Liver (tissue), 9 donors: Measurements from ENCODE around the gene ST6GALNAC3. TPM values are rescaled to one million over a fixed set of nuclear protein-coding genes. Genes with fewer than 3 reads are reported as not detected.

Experiments used
- DNase-seq: peaks from one replicate; pipeline ENCODE4 v3.0.0-alpha.2; 2017; ENCODE audit warnings: low spot score
- H3K27ac ChIP-seq, 2 donors: one replicate each; pipeline ENCODE4 v1.7.0; 2013; ENCODE audit warnings: inconsistent platforms in 2 of 2, low read length in 2 of 2, control low read depth in 1 of 2, low read depth in 1 of 2, mild to moderate bottlenecking in 1 of 2
- H3K27me3 ChIP-seq, 4 donors: one replicate each; pipeline versions ENCODE4 v1.6.1 to v1.7.0; 2013; ENCODE audit warnings: low read length in 3 of 4, inconsistent platforms in 1 of 4, mild to moderate bottlenecking in 1 of 4, moderate library complexity in 1 of 4; ENCODE audit not compliant: control insufficient read depth in 4 of 4, insufficient read depth in 4 of 4
- H3K36me3 ChIP-seq, 4 donors: one replicate each; pipeline versions ENCODE4 v1.6.1 to v1.7.0; 2013; ENCODE audit warnings: low read length in 3 of 4, mild to moderate bottlenecking in 3 of 4, low read depth in 1 of 4, moderate library complexity in 1 of 4; ENCODE audit not compliant: control insufficient read depth in 4 of 4, insufficient read depth in 3 of 4
- H3K4me1 ChIP-seq, 4 donors: one replicate each; pipeline versions ENCODE4 v1.6.1 to v1.7.0; 2013; ENCODE audit warnings: low read length in 3 of 4, mild to moderate bottlenecking in 3 of 4, moderate library complexity in 1 of 4; ENCODE audit not compliant: control insufficient read depth in 4 of 4, insufficient read depth in 4 of 4
- H3K4me3 ChIP-seq, 3 donors: one replicate each; pipeline versions ENCODE4 v1.6.1 to v1.7.0; 2013; ENCODE audit warnings: low read length in 3 of 3, control low read depth in 1 of 3, low read depth in 1 of 3, mild to moderate bottlenecking in 1 of 3
- H3K9ac ChIP-seq, 2 donors: one replicate each; pipeline ENCODE4 v1.7.0; 2013; ENCODE audit warnings: low read length in 2 of 2, mild to moderate bottlenecking in 2 of 2, moderate library complexity in 2 of 2, control low read depth in 1 of 2, low read depth in 1 of 2
- H3K9me3 ChIP-seq, 4 donors: one replicate each; pipeline versions ENCODE4 v1.6.1 to v1.7.0; 2013; ENCODE audit warnings: low read length in 3 of 4; ENCODE audit not compliant: control insufficient read depth in 4 of 4
- FOXA2 ChIP-seq: IDR thresholded peaks from 2 replicates; pipeline ENCODE4 v1.6.1; 2016; ENCODE audit warnings: antibody characterized with exemption
- HNF4A ChIP-seq, 2 donors: conservative IDR thresholded peaks; 2 replicates each; pipeline ENCODE4 v1.6.1; 2016; ENCODE audit warnings: antibody characterized with exemption in 2 of 2, mild to moderate bottlenecking in 2 of 2
- HNF4G ChIP-seq: IDR thresholded peaks from 2 replicates; pipeline ENCODE4 v1.6.1; 2016; ENCODE audit warnings: antibody characterized with exemption
- RAD21 ChIP-seq, 2 donors: IDR thresholded peaks; 2 replicates each; pipeline ENCODE4 v1.6.1; 2016; ENCODE audit warnings: antibody characterized with exemption in 2 of 2, mild to moderate bottlenecking in 2 of 2
- SP1 ChIP-seq: IDR thresholded peaks from 2 replicates; pipeline ENCODE4 v1.6.1; 2018; ENCODE audit warnings: antibody characterized with exemption, mild to moderate bottlenecking
- YY1 ChIP-seq: IDR thresholded peaks from 2 replicates; pipeline ENCODE4 v1.6.1; 2016; ENCODE audit warnings: antibody characterized with exemption, mild to moderate bottlenecking
- WGBS: extraction: QIAGEN DNeasy Blood & Tissue Kit; methylation state at CpG from one replicate; pipeline ENCODE4 v1.1.7; 2013; 5-methylcytosine and 5-hydroxymethylcytosine counted together
- polyA plus RNA-seq, 2 donors: library from polyadenylated mRNA; stranded (reverse) in 1 of 2; unstranded in 1 of 2; fragments of 200-250 nt in 1 of 2; fragments of >200 nt in 1 of 2; fragmentation: Nextera tagmentation in 1 of 2; extraction: Ambion mirVana in 1 of 2; gene quantifications; one replicate each; pipeline versions ENCODE4 v1.2.1 to v1.2.3, GENCODE V29; 2013 to 2015
- total RNA-seq, 2 donors: library from RNA; depleted of rRNA; stranded (reverse); fragments of >200 nt; gene quantifications; one replicate each; pipeline ENCODE4 v1.2.3, GENCODE V29; 2014
- TF ChIP-seq, protein P1 (sequence below): IDR thresholded peaks from 2 replicates; pipeline ENCODE4 v1.6.1; 2016; ENCODE audit warnings: antibody characterized with exemption
- TF ChIP-seq, protein P2 (sequence below): IDR thresholded peaks from 2 replicates; pipeline ENCODE4 v1.6.1; 2016; ENCODE audit warnings: antibody characterized with exemption
- TF ChIP-seq, protein P3 (sequence below): IDR thresholded peaks from 2 replicates; pipeline ENCODE4 v1.6.1; 2016; ENCODE audit warnings: antibody characterized with exemption
- TF ChIP-seq, protein P4 (sequence below): fragments of 150-350 bp; IDR thresholded peaks from 2 replicates; pipeline ENCODE4 v1.5.1; 2017; ENCODE audit warnings: improper control_type of control experiment, low read depth, low read length; ENCODE audit not compliant: missing input control
- donor health status: healthy.
- donor health status: healthy.
- donor health status: healthy.
- donor health status: healthy.
- donor health status: healthy.

Gene ST6GALNAC3
- total and polyA plus RNA-seq, 4 donors: 1.2 to 5.0 (median 3.2) TPM

DNA sequence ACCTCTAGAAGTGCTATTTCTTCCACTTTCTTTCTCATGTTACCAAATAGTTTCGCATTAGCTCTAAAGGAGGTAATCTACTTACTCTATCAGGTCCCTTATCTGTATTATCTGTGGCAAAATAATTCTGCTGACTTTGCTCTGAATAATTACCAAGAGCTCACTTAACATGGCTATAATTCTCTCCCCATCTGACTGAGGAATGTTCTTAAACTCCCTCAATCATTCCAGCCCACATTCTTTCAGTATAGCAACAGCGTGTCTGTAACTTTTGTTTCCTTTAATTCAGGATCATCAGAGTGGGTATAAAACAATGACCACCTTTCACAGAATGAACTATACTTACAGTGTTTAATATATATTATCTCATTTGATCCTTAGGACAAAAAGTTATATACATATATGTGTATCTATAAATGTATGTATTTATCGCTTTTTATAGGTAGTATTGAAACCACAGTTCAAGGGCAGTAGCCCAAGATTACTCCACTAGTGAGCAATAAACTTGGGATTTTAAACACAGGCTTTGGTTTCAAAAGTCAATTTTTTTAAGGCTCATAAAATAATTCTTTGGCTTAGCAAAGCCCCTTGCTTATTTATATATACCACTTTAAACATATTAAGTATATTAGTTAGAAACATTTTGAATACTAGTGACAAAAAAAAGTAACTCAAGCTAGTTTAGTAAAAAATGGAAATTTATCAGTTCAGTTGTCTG lies 36.1 kb upstream of the ST6GALNAC3 start:
- Histone ChIP-seq H3K36me3 (no peaks in the 10 kb centered on the region), H3K4me1 (no peaks in the 10 kb centered on the region), H3K27me3 (no peaks in the 10 kb centered on the region), H3K27ac (no peak overlapping the region), H3K9me3 (peaks cover 0 to 1% (median 0%) of the 10 kb centered on the region in 4 donors), H3K9ac (no peak overlapping the region), H3K4me3 (no peak overlapping the region)
- DNase-seq: no peak
- TF ChIP-seq HNF4A (conservative IDR thresholded peaks at IDR 0.05) (no peak), SP1 (no peak), RAD21 (IDR thresholded peaks at IDR 0.05) (no peak)
- WGBS: 74% methylated on average over 3 of the region's 3 CpGs

DNA sequence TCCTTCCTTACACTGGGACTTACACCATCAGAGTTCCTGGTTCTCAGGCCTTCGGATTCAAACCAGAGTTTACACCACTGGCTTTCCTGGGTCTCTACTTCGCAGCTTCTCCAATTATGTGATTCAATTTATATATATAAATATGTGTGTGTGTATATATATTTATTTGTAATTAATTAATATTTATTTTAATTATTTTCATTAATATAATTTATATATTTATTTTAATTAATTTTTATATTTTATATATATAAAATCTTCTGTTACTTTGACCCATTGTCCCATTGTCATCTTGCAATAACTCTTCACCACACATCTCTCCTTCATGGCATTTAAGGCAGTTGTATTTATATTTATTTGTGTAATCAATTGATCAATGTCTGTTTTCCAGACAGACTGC lies 28.4 kb upstream of the ST6GALNAC3 start:
- TF ChIP-seq, protein P1, sequence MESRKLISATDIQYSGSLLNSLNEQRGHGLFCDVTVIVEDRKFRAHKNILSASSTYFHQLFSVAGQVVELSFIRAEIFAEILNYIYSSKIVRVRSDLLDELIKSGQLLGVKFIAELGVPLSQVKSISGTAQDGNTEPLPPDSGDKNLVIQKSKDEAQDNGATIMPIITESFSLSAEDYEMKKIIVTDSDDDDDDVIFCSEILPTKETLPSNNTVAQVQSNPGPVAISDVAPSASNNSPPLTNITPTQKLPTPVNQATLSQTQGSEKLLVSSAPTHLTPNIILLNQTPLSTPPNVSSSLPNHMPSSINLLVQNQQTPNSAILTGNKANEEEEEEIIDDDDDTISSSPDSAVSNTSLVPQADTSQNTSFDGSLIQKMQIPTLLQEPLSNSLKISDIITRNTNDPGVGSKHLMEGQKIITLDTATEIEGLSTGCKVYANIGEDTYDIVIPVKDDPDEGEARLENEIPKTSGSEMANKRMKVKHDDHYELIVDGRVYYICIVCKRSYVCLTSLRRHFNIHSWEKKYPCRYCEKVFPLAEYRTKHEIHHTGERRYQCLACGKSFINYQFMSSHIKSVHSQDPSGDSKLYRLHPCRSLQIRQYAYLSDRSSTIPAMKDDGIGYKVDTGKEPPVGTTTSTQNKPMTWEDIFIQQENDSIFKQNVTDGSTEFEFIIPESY: no peak
- WGBS: 84% methylated on average over 2 of the region's 2 CpGs

DNA sequence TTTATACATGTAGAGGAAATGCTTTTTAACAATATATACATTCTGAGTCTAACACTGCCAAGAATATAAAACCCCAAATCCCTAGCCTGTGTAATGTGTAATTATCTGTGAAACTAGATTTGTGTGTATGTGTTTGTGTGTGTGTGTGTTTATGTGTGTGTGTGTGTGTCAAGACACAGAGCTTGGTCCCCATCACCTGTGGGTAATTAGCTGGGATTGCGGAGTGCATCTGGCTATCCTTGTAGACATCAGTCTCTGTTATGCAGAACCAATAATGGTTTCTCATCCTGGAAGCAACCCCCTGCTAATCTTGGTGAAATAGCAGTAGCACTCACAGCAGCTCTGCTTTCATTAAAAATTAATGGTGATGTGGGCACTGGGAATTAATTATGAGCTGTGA lies 26.3 kb upstream of the ST6GALNAC3 start:
- H3K36me3 ChIP-seq: no peaks in the 10 kb centered on the region
- no peaks in the 10 kb centered on the region for H3K9me3 ChIP-seq
- DNase-seq: no peak
- TF ChIP-seq YY1 (no peak), HNF4A (conservative IDR thresholded peaks at IDR 0.05) (no peak), HNF4G (no peak), FOXA2 (no peak)
- TF ChIP-seq, protein P2, sequence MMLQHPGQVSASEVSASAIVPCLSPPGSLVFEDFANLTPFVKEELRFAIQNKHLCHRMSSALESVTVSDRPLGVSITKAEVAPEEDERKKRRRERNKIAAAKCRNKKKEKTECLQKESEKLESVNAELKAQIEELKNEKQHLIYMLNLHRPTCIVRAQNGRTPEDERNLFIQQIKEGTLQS: no peak
- TF ChIP-seq, protein P3, sequence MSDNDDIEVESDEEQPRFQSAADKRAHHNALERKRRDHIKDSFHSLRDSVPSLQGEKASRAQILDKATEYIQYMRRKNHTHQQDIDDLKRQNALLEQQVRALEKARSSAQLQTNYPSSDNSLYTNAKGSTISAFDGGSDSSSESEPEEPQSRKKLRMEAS: no peak
- TF ChIP-seq, protein P4, sequence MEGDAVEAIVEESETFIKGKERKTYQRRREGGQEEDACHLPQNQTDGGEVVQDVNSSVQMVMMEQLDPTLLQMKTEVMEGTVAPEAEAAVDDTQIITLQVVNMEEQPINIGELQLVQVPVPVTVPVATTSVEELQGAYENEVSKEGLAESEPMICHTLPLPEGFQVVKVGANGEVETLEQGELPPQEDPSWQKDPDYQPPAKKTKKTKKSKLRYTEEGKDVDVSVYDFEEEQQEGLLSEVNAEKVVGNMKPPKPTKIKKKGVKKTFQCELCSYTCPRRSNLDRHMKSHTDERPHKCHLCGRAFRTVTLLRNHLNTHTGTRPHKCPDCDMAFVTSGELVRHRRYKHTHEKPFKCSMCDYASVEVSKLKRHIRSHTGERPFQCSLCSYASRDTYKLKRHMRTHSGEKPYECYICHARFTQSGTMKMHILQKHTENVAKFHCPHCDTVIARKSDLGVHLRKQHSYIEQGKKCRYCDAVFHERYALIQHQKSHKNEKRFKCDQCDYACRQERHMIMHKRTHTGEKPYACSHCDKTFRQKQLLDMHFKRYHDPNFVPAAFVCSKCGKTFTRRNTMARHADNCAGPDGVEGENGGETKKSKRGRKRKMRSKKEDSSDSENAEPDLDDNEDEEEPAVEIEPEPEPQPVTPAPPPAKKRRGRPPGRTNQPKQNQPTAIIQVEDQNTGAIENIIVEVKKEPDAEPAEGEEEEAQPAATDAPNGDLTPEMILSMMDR: no peak
- H3K27ac ChIP-seq: no peak overlapping the region
- no peak overlapping the region for H3K9ac ChIP-seq
- no peaks in the 10 kb centered on the region for H3K4me1 ChIP-seq
- peaks cover 0 to 8% (median 0%) of the 10 kb centered on the region in 4 donors for H3K27me3 ChIP-seq
- 89% methylated on average over 1 of the region's 1 CpG for WGBS
- H3K4me3 ChIP-seq: no peak overlapping the region

More for the DNA sequence above, 28.4 kb upstream of the ST6GALNAC3 start:
- peaks cover 0 to 6% (median 0%) of the 10 kb centered on the region in 4 donors for H3K27me3 ChIP-seq
- no peak overlapping the region for H3K27ac ChIP-seq
- H3K36me3 ChIP-seq: no peaks in the 10 kb centered on the region
- H3K4me1 ChIP-seq: no peaks in the 10 kb centered on the region
- no peak overlapping the region for H3K9ac ChIP-seq
- no peaks in the 10 kb centered on the region for H3K9me3 ChIP-seq
- DNase-seq: no peak
- no peak overlapping the region for H3K4me3 ChIP-seq
